Measurements from ENCODE around the gene TRPC3.
A peak's percentile ranks its signal among the peaks of the same experiment; 100 is the strongest.

TRPC3 gene

GRCh38 chr4:121951521-121952110, at the start of gene TRPC3:
Gene TRPC3 (minus strand): TSS chr4:121952060. CDS start chr4:121951680, 380 bp downstream.
- DNase-seq = peak in 1 of 2 experiments; percentile 22

GRCh38 chr4:122000849-122001248, 49.0 kb upstream of the TRPC3 start:
- DNase-seq = no peak

DNA sequence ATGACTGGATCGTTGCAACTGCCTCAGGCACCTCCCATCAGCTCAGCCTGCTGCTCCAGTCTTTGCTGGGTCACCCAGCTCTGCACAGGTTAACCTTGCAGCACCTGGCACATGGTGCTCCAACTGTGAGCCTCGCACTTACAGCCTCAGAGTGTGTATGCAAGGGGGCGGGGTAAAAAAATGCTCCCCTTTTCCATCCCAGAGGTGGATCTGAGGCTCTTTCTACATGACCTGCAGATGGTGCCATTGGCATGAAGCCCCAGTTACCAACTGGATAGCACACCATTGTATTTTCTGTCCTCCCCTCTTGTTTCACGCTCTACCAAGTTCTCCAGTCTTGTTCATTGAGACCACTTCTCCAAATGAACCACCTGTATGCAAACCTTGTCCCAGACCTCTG, 46.2 kb upstream of the TRPC3 start:
- no peak for DNase-seq

DNA sequence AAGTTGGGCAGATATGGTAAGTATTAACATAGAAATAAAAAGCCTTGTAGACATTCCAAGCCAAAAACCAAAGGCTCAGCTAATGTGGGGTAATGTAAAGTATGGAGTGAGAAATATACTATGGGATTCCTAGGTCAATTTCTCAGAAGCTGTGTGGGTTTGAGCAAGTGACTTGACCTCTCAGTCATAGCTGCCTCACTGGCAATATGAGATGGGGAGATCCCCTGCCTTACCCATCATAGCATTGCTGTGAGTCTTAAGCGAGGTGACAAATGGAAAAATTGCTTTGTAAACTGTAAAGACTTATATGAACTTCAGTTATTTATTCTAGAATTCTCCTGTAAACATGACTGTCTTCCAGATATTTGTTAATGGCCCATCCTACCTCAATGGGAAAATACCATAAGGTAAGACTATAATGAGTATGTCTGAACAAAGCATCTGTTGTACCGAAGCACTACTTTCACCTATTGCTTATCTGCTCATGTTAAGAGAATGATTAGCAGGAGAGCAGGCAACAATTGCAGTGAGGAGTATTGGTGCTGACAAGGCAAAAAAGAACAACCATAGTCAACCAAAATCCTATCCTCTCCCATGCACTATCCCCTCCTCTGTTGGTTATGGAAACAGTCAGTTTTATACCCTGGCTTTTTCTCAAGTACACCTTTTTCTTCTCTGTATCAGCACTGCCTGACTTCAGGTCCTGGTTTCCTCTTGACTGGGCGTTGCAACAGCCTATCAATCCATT, 44.1 kb upstream of the TRPC3 start:
- DNase-seq = no peak

GRCh38 chr4:121991968-121992367, 40.1 kb upstream of the TRPC3 start:
- no peak for DNase-seq

DNA sequence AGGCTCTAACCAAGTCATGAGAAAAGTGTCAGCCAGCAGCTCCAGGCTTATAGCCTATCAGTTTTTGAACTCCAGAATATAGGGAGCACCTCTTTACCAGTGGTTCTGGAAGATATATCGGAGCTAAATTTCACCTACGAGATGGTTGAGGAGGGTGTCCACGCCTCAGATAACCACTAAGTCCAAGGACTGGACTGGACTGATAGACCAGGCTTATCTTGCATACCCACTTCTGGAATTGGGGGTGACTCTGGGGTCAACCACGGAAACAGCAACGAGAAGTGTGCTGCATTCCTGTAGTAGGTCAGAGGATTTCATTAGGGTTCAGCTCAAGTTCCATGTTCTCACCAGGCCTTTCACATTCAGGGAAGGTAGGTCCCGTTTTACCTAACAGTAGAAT, 38.6 kb upstream of the TRPC3 start:
- DNase-seq = no peak

GRCh38 chr4:121989715-121990114, 37.9 kb upstream of the TRPC3 start:
- no peak for DNase-seq

DNA sequence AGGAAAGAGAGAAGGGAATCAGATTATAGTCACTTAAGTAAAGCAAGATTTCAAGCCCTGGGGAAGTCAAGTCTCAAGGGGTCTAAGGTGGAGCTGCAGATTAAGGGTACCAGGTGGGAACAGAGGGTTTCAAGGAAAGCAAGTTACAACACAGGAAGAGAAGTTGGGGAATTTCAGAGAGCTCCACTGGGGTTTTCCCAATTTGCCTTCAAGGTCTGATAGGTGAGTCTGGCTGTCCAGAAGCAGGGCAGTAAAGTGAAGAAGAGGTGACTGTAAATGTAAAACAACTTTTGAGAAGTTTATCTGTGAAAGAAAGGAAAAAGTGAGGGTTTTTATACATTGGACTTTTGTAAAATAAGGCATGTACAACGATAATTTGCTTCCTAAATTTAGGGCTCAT, 37.1 kb upstream of the TRPC3 start:
- no peak for DNase-seq

- DNase-seq = no peak
These were observed 28.8 kb upstream of the TRPC3 start for GRCh38 chr4:121980643-121981042.

DNA sequence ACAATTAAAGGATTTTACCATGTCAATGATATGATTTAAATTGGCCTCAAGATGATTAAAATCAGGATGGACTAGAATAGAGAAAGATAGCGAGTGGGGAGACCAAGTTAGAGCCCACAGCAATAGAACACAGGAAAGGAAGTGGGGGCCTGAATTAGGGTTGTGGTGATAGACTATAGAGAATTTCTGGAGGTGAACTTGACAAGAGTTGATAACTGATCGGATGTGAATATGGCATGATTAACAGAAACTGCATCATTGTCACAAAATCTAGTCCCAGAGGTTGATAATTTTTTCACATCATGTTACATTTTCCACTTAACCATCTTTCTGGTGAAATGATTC, 26.3 kb upstream of the TRPC3 start:
- DNase-seq = no peak

GRCh38 chr4:121977251-121978171, 25.7 kb upstream of the TRPC3 start:
- no peak for DNase-seq

DNA sequence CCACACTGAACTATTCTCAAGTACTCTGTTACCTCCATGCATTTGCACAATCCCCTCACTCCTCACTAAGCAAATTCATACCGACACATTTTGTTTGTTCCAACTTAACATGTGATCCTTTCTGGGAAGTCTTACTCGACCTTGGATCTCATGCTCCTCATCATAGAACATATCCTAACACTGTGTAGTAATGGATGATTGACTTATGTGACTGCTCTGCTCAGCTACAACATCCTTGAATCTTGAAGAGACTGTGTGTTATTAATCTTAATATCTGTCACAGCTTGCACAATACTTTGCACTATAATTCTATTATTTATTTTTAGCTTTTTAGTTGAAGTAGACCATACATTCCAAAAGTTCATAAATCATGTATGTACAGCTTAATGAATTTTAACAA, 23.9 kb upstream of the TRPC3 start:
- DNase-seq = no peak

GRCh38 chr4:121973816-121974215, 22.0 kb upstream of the TRPC3 start:
- DNase-seq = no peak

DNA sequence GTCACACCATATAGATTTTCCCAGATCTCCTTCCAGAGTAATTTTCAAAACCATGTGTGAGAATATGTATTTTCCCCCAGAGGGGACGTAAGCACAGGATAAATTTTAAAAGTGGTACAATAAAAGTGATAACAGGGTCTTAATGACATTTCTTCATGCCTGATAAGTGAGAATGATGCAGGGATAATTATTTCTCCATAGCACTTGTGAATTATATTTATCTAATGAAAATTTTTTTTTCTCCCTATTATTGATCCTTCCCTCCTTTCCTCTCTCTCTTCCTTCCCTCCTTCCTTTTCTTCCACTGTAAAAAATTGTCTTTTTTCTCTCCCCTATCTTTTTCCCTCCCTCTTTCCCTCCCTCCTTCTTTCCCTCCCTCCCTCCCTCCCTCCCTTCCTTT, 17.0 kb upstream of the TRPC3 start:
- no peak for DNase-seq

DNA sequence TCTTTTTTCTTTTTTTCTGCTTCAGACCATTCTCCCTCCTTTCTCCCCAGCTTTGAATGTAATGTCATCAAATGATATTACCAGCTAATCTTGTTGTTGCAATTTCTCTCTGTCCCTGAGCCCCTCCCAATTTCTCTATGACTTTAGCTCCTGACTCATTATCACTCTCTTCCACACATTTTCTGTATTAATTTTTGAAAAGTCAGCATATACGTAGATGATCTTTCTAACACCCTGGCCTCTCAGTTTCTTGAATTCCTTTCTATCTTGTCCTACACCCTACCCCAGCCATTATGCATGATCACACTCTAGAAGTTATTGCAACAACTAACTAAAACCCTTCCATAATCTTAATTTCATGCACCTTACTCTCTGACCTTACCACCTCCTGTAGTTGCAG, 13.1 kb upstream of the TRPC3 start:
- DNase-seq = no peak

- DNase-seq = no peak
These were observed 9.0 kb upstream of the TRPC3 start for GRCh38 chr4:121960818-121961217.

DNA sequence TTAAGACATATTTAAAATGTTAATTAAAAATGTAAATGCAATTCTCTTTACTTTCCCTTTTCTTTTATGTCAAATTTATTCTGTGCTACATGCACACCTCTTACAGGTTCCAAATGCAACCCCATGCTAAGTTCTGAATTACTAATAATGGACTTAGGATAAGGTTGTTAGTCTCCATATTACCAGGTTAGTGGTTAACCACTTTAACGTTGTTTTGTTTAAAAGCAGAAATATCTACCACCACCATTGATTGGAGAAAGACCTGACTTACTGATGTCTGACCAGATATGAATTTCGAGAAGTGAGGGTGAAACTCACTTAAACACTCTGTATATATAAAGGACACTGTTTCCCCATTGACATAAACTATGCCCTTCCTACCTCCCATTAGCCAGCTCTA, 6.9 kb upstream of the TRPC3 start:
- no peak for DNase-seq

DNA sequence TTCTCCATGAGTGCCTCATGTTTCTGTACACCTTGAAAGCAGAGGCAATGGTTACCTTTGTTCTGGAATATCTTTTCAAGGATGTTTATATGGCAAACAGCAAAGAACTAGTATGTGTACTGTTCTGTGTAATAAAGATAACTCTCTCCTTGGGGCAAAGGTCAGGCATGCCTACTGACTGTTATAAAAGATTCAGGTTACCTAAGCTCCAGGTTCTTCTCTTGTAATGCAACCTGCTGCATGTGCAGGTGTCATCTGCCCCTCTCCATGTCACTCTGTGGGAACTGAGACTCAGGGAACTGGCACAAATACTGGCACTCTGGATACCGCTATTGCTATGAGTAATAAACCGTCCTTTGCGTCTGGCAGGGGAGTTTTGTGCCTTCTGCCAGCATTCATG, 5.4 kb upstream of the TRPC3 start:
- no peak for DNase-seq

DNA sequence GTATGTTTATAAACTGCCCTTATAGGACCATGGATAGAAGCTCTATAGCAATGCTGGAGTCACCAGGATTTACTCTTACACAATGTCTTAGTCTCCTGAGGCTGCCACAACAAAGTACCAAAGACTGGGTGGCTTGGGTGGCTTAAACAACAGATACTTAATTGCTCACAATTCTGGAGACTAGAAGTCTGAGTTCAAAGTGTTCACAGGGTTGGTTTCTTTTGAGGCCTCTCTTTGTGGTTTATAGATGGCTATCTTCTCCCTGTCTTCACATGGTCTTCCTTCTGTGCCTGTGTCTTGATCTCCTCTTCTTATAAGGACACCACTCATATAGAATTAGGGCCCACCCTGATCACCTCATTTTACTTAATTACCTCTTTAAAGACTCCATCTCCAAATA, 2.0 kb upstream of the TRPC3 start:
- no peak for DNase-seq

DNA sequence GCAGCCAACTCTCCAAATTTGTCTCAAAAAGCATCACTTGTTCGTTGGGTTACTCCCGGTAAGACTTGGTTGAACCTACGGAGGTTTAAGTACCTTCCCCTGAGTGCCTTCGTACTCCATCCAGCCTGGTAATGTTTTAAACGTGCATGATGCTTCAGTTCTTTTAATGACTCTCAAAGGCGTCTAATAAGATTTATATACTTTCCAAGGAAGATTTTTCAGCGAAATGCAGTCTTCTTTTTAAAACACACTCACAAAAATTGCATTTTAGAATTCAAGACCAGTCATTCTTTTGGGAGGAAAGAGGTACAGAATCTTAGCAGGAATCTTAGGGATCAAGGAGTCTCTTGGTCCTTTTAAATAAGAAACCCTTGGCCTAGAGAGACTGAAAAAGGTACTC, 430 bp upstream of the TRPC3 start:
- DNase-seq = no peak

- peak in 1 of 2 experiments; percentile 10 for DNase-seq
These were observed 960 bp downstream of the TRPC3 start for GRCh38 chr4:121950680-121951520.

GRCh38 chr4:121950212-121950679, 1.6 kb downstream of the TRPC3 start:
- peak; percentile 33 to 50 for DNase-seq

DNA sequence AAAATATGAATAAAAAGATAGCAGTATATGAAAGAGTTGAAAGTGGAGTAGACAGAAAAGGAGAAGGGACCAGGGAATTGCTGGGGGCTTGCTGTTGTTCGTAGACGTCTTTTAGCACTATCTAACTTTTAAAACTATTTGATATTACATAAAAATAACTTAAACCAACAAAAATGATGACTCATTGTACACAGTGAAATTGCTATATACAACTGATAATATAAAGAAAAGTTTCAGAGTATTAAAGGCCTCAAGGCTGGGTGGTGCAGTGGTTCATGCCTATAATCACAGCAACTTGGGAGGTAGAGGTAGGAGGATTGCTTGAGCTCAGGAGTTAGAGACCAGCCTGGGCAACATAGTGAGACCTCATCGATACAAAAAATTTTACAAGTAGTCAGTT, 5.2 kb downstream of the TRPC3 start:
- no peak for DNase-seq
